Vagina (tissue), 2 donors: ENCODE results near the gene IL24.

Experiments
- CTCF ChIP-seq, 3 experiments: fragments of 450-650 bp in 2 of 3; fragments of 200-600 bp in 1 of 3; sonication (generic) in 1 of 3; IDR thresholded peaks; one replicate each; pipeline ENCODE4 v1.5.1; 2017 to 2019; ENCODE audit warnings: antibody characterized with exemption in 3 of 3, mild to moderate bottlenecking in 2 of 3, moderate library complexity in 2 of 3
- POLR2A ChIP-seq, 2 donors: fragments of 450-650 bp; IDR thresholded peaks; one replicate each; pipeline ENCODE4 v1.6.1; 2017; ENCODE audit warnings: antibody characterized with exemption in 2 of 2, mild to moderate bottlenecking in 2 of 2, moderate library complexity in 2 of 2
- POLR2AphosphoS5 ChIP-seq, 2 donors: sonication (generic); formaldehyde crosslinking; IDR thresholded peaks; one replicate each; pipeline ENCODE4 v1.9.0; 2017; ENCODE audit warnings: antibody characterized with exemption in 2 of 2, mild to moderate bottlenecking in 2 of 2, low read depth in 1 of 2; ENCODE audit not compliant: insufficient read depth in 1 of 2

- TF ChIP-seq CTCF (IDR thresholded peaks at IDR 0.05) (no peak), POLR2A (IDR thresholded peaks at IDR 0.05) (no peak), POLR2AphosphoS5 (IDR thresholded peaks at IDR 0.05; ENCODE audit: insufficient read depth in 1 of 2, low read depth in 1 of 2) (no peak)
These were observed 40.4 kb upstream of the IL24 start for GRCh38 chr1:206856674-206857464.
